Measurements from ENCODE around the gene FANCE. TPM values are rescaled to one million over a fixed set of nuclear protein-coding genes. Genes with fewer than 3 reads are reported as not detected.
"Not testable (repeated sequence)": the region's sequence is repeated elsewhere in the genome, so short reads cannot be mapped to it uniquely, and the experiment has no call there.

The FANCE gene
- total RNA-seq, 1 experiment from 2014 or later, result 20.2 TPM

GRCh38 chr6:35419417-35419816, 32.7 kb upstream of the FANCE start:
- H3K4me1 ChIP-seq (replicated peaks), result peaks cover 44% of the 10 kb centered on the region
- peak overlapping the region; percentile 48 for H3K27ac ChIP-seq
- DNase-seq (ENCODE audit: low read depth in 1 of 2, low spot score in 2 of 2), result peak; percentile 72 to 88
- H3K36me3 ChIP-seq, result peaks cover 63% of the 10 kb centered on the region
- no peaks in the 10 kb centered on the region for H3K27me3 ChIP-seq (replicated peaks)
- H3K4me3 ChIP-seq, result no peak overlapping the region
- no peaks in the 10 kb centered on the region for H3K9me3 ChIP-seq (replicated peaks)

GRCh38 chr6:35419961-35420360, 32.2 kb upstream of the FANCE start:
- Histone ChIP-seq H3K4me1 (replicated peaks) (peaks cover 47% of the 10 kb centered on the region), H3K36me3 (peaks cover 63% of the 10 kb centered on the region), H3K27ac (no peak overlapping the region), H3K27me3 (replicated peaks) (no peaks in the 10 kb centered on the region), H3K9me3 (replicated peaks) (no peaks in the 10 kb centered on the region), H3K4me3 (no peak overlapping the region)
- no peak for DNase-seq (ENCODE audit: low read depth in 1 of 2, low spot score in 2 of 2)

- no peaks in the 10 kb centered on the region; the same call in 1 of the 2 replicates for H3K9me3 ChIP-seq (replicated peaks)
- DNase-seq (ENCODE audit: low read depth in 1 of 2, low spot score in 2 of 2), result peak; percentile 81 to 95
- peak overlapping the region; percentile 98 for H3K27ac ChIP-seq
- H3K36me3 ChIP-seq, result peaks cover 55% of the 10 kb centered on the region
- peaks cover 54% of the 10 kb centered on the region for H3K4me1 ChIP-seq (replicated peaks)
- no peak overlapping the region for H3K4me3 ChIP-seq
- H3K27me3 ChIP-seq (replicated peaks), result no peaks in the 10 kb centered on the region
Observed at GRCh38 chr6:35425284-35425683, 26.9 kb upstream of the FANCE start.

- Histone ChIP-seq H3K4me3 (no peak overlapping the region), H3K27me3 (replicated peaks) (no peaks in the 10 kb centered on the region), H3K4me1 (replicated peaks) (peaks cover 53% of the 10 kb centered on the region), H3K9me3 (replicated peaks) (no peaks in the 10 kb centered on the region; the same call in 1 of the 2 replicates), H3K36me3 (peaks cover 52% of the 10 kb centered on the region), H3K27ac (peak overlapping the region; percentile 98)
- DNase-seq (ENCODE audit: low read depth in 1 of 2, low spot score in 2 of 2), result peak in 1 of 2 experiments; percentile 44
Observed at GRCh38 chr6:35426074-35426473, 26.1 kb upstream of the FANCE start.

- DNase-seq (ENCODE audit: low read depth in 1 of 2, low spot score in 2 of 2), result no peak
- Histone ChIP-seq H3K36me3 (peaks cover 44% of the 10 kb centered on the region), H3K4me3 (no peak overlapping the region), H3K27me3 (replicated peaks) (no peaks in the 10 kb centered on the region), H3K27ac (peak overlapping the region; percentile 98), H3K9me3 (replicated peaks) (no peaks in the 10 kb centered on the region; the same call in 1 of the 2 replicates), H3K4me1 (replicated peaks) (peaks cover 53% of the 10 kb centered on the region)
Observed at GRCh38 chr6:35427435-35427834, 24.7 kb upstream of the FANCE start.

- peaks cover 53% of the 10 kb centered on the region for H3K4me1 ChIP-seq (replicated peaks)
- peak overlapping the region; percentile 98 for H3K27ac ChIP-seq
- peaks cover 43% of the 10 kb centered on the region for H3K36me3 ChIP-seq
- peak; percentile 88 to 90 for DNase-seq (ENCODE audit: low read depth in 1 of 2, low spot score in 2 of 2)
- H3K4me3 ChIP-seq, result no peak overlapping the region
- H3K27me3 ChIP-seq (replicated peaks), result no peaks in the 10 kb centered on the region
- no peaks in the 10 kb centered on the region; the same call in 1 of the 2 replicates for H3K9me3 ChIP-seq (replicated peaks)
Observed at GRCh38 chr6:35427851-35428321, 24.3 kb upstream of the FANCE start.

- no peak for DNase-seq (ENCODE audit: low read depth in 1 of 2, low spot score in 2 of 2)
- Histone ChIP-seq H3K9me3 (replicated peaks) (no peaks in the 10 kb centered on the region; the same call in 1 of the 2 replicates), H3K27me3 (replicated peaks) (no peaks in the 10 kb centered on the region), H3K4me3 (no peak overlapping the region), H3K36me3 (peaks cover 43% of the 10 kb centered on the region), H3K4me1 (replicated peaks) (peaks cover 53% of the 10 kb centered on the region), H3K27ac (peak overlapping the region; percentile 98)
Observed at GRCh38 chr6:35428421-35429149, 23.6 kb upstream of the FANCE start.

- Histone ChIP-seq H3K9me3 (replicated peaks) (no peaks in the 10 kb centered on the region; the same call in 1 of the 2 replicates), H3K27ac (peak overlapping the region; percentile 98), H3K36me3 (peaks cover 35% of the 10 kb centered on the region), H3K4me1 (replicated peaks) (peaks cover 48% of the 10 kb centered on the region), H3K27me3 (replicated peaks) (no peaks in the 10 kb centered on the region), H3K4me3 (no peak overlapping the region)
- DNase-seq (ENCODE audit: low read depth in 1 of 2, low spot score in 2 of 2), result no peak
Observed at GRCh38 chr6:35429463-35429862, 22.7 kb upstream of the FANCE start.

GRCh38 chr6:35432291-35432690, 19.8 kb upstream of the FANCE start:
- no peak overlapping the region for H3K4me3 ChIP-seq
- no peak overlapping the region for H3K27ac ChIP-seq
- H3K27me3 ChIP-seq (replicated peaks), result no peaks in the 10 kb centered on the region
- H3K9me3 ChIP-seq (replicated peaks), result no peaks in the 10 kb centered on the region; the same call in 1 of the 2 replicates
- no peak for DNase-seq (ENCODE audit: low read depth in 1 of 2, low spot score in 2 of 2)
- peaks cover 12% of the 10 kb centered on the region for H3K36me3 ChIP-seq
- H3K4me1 ChIP-seq (replicated peaks), result peaks cover 20% of the 10 kb centered on the region

- H3K4me1 ChIP-seq (replicated peaks), result peaks cover 16% of the 10 kb centered on the region
- H3K9me3 ChIP-seq (replicated peaks); H3K27me3 ChIP-seq (replicated peaks); DNase-seq (ENCODE audit: low read depth in 1 of 2, low spot score in 2 of 2); H3K27ac ChIP-seq; H3K4me3 ChIP-seq: not testable (repeated sequence)
- peaks cover 12% of the 10 kb centered on the region for H3K36me3 ChIP-seq
Observed at GRCh38 chr6:35432702-35433101, 19.4 kb upstream of the FANCE start.

GRCh38 chr6:35435074-35435837, 16.9 kb upstream of the FANCE start:
- Histone ChIP-seq H3K4me1 (replicated peaks) (no peaks in the 10 kb centered on the region), H3K27me3 (replicated peaks) (no peaks in the 10 kb centered on the region), H3K4me3 (no peak overlapping the region), H3K27ac (no peak overlapping the region), H3K36me3 (no peaks in the 10 kb centered on the region), H3K9me3 (replicated peaks) (no peaks in the 10 kb centered on the region)
- no peak for DNase-seq (ENCODE audit: low read depth in 1 of 2, low spot score in 2 of 2)

GRCh38 chr6:35436071-35436857, 15.9 kb upstream of the FANCE start:
- H3K4me1 ChIP-seq (replicated peaks), result no peaks in the 10 kb centered on the region
- DNase-seq (ENCODE audit: low read depth in 1 of 2, low spot score in 2 of 2), result no peak
- H3K4me3 ChIP-seq, result no peak overlapping the region
- no peaks in the 10 kb centered on the region for H3K27me3 ChIP-seq (replicated peaks)
- H3K27ac ChIP-seq, result no peak overlapping the region
- H3K36me3 ChIP-seq, result no peaks in the 10 kb centered on the region
- H3K9me3 ChIP-seq (replicated peaks), result no peaks in the 10 kb centered on the region

- not testable (repeated sequence) for DNase-seq (ENCODE audit: low read depth in 1 of 2, low spot score in 2 of 2); H3K27ac ChIP-seq; H3K4me1 ChIP-seq (replicated peaks); H3K27me3 ChIP-seq (replicated peaks); H3K9me3 ChIP-seq (replicated peaks); H3K36me3 ChIP-seq; H3K4me3 ChIP-seq
Observed at GRCh38 chr6:35438378-35439065, 13.6 kb upstream of the FANCE start.
